Stimulated activated naive CD4-positive, alpha-beta T cell (primary cell): ENCODE data around the gene EDAR.

ENCODE experiments used
- DNase-seq, 6 experiments: peaks; one replicate each; lab custom pipeline; 2025; lab: John Stamatoyannopoulos, UW

Gene EDAR

DNA sequence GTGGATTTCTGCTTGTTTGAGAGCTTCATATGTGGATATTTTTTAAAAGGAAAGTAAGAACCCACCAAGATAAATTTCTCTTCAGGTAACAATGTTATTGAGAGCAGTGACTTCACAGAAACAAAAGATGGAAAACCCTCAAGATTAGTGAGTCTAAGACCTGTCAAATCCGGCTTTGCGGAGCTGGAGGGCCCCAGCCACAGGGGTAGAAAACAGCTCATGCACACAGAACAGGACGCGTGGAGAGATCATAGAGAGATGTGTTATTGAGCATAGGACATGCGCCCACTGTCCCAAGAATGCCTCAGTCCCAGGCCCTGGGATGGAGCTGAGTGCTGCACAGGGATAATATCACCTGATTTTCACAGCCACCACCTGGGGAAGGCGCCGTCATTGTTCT is 21.3 kb downstream of the EDAR start:
- DNase-seq = peak in 1 of 6 experiments; percentile 7

GRCh38 chr2:108965540-108966289 is 23.3 kb downstream of the EDAR start:
- DNase-seq = peak; percentile 18 to 68 (median 52)

- no peak for DNase-seq
These were observed 26.0 kb downstream of the EDAR start for GRCh38 chr2:108963057-108963456.

DNA sequence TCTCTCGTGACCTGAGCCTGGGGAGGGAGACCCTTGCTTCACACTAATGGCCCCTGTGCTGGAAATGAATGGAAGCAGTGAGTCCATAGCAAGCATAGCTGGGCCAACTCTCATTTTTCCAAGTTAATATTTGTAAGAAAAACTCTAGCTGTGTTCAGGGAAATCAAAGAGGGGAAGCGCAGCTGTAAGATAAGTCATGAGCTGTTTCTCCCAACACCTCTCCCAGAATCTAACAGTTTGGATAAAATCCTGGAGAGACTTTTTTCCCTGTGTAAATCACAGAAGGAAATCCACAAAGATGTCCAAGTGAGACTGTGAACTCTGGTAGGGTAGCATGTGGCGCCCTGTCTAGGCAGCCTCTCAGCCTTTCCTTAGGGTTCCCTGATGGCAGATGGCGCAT is 27.2 kb downstream of the EDAR start:
- no peak for DNase-seq

DNA sequence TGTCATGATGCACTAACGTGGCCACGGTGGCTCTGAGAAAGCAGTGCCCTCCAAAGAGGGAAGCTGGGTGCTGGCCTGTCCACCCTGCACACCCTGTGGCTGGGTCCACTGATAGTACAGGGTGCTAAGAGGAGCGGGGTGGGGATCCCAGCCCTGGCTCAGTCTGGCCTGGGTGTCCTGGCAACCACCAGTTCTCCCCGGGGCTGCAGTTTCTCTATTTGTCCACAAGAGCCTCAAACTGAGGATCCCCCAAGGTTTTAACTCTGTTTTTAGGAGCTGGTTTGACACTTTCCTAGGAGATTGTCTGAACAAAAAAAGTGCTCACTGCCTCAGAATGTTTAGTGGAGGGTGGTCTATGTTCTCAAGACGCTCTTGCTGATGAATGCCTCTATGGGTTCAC is 29.0 kb downstream of the EDAR start:
- no peak for DNase-seq

- no peak for DNase-seq
These were observed 29.6 kb downstream of the EDAR start for GRCh38 chr2:108959401-108959800.

DNA sequence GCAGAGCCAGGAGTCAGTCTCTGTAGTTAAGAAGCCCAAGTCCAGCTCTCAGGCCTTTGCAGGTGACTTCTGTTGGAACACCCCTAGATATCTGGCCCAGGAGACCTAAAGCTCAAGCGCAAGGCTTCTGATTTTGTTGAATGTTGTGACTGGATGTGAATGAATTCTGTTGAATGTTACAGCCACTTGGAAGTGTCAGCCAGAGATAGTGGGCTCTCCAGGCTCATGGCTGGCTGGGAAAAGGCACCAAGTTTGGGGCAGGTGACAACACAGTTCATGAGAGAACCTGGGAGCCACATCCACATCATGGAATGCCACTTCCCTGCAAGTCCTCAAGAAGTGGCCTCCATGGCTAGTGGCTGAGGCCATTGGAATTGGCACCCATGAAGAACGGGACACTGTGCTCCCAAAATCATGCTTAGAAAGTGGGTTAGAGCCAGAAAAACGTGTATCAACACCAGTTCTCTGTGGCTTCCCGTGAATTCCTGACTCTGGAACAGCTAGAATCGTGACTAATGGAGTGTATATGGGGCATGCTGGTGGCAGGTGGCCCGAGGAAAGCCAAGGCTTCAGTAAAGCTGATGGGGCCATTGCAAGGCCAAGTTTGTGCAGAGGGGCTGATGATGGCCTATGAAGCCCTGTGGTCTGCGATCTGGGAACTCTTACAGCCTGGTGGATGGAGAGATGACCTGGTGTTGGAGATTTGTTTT is 30.2 kb downstream of the EDAR start:
- DNase-seq = no peak

- peak in 5 of 6 experiments; percentile 15 to 62 (median 61) for DNase-seq
These were observed 31.0 kb downstream of the EDAR start for GRCh38 chr2:108958002-108958401.

DNA sequence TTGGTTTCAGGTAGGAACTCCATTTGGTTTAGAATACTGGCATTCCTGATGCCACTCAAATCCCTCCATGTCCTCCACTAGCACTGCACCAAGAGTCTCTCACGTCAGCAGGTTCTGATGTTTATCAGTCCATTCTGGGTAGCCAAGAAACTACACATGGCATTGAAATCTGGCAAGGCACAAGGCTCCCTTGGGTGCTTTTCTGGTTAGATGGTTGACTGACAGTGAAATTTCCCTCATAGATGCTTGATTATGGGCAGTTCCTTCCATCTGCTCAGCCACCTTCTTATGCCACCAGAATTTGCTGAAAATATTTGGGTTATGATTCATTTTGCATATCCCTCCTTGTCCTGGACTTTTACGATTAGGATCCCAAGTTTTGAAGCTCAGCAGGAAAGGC is 32.6 kb downstream of the EDAR start:
- no peak for DNase-seq

DNA sequence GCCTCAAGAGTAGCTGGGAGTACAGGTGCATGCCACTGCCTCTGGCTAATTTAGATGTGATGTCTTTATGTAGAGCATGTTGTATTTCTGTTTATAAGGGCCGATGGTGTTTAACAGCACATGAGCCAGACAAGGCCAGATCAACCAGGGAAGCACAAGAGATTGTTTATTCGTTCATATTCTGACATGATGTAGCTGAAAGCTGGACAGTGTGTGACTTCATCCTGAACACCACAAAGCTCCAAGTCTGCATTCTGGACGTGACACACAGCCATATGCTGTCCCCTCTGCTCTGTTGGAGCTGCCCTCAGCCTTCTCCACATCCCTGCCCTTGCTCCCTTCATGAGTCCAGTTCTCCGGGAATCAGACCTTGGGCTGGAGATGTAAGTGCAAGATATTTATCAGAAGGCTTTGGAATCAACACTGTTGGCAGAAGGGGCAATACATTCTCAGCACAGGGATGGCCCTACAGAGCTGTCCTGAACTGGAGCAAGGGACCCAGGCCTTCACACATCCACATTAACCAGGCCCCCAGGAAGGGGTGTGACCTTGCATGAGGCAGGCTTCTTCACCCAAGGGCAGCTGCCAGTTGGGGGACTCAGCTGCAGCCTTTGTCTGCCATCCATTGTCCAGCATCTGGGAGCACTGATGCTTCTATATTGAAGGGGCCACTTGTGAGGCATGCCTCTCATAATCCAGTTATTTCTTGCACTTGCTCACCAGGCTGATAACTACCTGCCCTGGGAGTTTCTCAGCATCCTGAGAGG is 38.5 kb downstream of the EDAR start:
- no peak for DNase-seq

- DNase-seq = no peak
These were observed 39.4 kb downstream of the EDAR start for GRCh38 chr2:108949316-108950239.

DNA sequence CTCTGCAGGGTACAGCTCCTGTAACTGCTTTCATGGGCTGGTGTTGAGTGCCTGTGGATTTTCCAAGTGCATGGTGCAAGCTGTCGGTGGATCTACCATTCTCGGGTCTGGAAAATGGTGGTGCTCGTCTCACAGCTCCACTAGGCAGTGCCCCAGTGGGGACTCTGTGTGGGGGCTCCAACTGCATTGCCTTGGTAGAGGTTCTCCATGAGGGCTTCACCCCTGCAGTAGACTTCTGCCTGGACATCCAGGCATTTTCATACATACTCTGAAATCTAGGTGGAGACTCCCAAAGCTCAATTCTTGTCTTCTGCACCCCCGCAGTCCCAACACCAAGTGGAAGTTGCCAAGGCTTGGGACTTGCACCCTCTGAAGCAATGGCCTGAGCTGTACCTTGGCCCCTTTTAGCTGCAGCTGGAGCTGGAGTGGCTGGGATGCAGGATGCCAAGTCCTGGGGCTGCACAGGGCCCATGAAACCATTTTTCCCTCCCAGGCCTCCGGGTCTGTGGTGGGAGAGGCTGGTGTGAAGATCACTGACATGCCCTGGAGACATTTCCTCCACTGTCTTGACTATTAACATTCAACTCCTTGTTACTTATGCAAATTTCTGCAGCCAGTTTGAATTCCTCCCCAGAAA is 41.6 kb downstream of the EDAR start:
- DNase-seq = no peak

DNA sequence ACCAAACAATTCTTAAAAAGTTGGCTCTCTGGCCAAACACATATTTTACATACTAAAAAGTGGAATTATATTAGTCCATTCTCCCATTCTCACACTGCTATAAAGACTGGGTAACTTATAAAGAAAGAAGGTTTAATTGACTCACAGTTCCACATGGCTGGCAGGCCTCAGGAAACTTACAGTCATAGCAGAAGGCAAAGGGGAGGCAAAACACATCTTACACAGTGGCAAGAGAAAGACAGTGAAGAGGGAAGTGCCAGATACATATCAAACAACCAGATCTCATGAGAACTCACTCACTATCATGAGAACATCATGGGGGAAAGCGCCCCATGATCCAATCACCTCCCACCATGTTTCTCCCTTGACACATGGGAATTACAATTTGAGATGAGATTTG is 42.6 kb downstream of the EDAR start:
- no peak for DNase-seq

GRCh38 chr2:108945969-108946368 is 43.1 kb downstream of the EDAR start:
- no peak for DNase-seq

GRCh38 chr2:108944601-108945331 is 44.3 kb downstream of the EDAR start:
- DNase-seq = no peak

GRCh38 chr2:108943751-108944150 is 45.3 kb downstream of the EDAR start:
- no peak for DNase-seq

DNA sequence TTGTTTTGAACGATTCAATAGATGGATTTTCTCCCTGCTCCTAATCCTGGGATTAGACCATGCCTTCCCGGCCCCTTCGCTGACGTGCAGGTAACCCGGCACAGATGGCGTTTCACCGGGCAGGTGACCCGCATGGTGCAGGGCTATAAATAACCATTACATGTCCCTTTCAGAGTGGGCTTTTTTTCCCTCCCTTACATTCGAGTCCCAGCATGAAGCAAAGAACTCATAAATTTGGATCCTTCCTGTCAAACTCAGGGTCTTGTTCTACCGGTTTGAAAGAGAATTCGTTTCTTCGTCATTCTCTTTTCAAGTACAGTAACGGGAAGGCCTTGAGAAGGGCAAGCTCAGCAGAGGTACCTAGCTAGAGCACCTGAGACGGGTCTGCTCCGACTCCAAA is 46.1 kb downstream of the EDAR start:
- no peak for DNase-seq

DNA sequence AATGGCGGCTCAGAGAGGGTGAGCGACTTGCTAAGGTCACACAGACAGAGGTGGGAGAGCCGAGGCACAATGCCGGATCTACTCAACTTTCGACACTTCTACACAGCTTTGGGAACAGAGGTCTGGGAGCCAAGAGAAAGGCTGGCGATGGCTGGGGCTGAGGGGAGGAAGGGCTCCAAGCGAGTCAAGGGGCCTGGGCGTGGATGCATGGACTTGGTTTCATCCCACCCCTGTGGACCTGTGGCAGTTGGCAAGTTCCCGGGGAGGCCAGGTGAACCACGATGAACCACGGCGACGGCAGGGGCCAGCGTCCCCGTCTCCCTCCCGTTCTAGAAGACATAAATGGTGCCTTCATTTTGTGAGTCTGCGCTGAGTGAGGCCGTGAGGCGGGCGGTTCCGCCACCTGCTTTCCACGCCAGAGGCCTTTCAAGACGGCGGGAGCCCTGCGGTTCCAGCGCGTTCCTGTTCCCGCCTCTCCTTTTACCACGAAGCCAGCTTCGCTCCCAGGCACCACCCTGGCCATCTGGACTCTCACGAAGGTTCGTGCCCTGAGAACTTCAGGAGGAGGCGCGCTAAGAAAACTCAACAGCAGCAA is 46.7 kb downstream of the EDAR start:
- DNase-seq = no peak

DNA sequence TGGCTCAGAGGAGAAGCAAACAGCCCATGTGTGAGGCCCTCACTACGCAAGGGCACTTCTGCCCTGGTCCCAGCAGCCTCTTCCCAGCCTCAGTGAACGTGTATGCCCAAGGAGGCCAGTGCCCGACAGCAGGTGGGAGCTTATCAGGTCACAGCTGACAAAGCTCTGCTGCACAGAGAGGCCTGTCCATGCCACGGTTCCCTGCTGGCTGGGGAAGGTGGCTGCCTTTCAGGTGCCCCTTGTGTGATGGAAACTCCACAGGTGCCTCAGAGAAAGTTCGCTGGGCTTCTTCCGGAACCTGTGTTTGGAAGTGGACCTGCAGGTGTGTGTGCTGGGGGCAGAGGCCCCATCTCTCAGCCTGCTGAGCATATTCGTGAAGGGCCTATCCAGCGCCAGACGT is 47.3 kb downstream of the EDAR start:
- no peak for DNase-seq

DNA sequence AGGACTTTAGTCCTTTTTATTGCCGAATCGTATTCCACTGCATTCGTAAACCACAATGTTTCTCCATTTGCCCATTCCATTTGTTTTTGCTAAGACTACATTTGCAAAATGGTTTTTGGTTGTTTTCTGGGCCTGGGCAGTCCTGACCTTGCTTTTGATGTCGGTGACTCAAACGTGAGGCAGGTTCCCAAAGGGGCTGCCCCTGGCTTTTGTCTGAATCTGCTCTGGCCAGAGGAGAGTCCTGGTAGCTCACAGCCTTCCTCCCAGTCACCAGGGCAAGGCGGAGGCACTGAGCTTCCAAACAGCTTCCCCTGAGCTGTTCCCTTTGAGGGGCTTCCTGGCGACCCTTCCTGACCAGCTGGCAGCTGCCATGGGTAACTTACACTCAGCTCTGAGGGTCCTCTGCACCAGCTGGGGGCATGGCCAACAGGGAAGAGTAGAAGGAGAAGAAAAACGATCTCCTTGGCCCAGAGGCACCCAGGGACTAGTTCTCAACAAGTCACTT is 47.8 kb downstream of the EDAR start:
- no peak for DNase-seq
